T-helper 9 cell (primary cell): ENCODE results near the gene VPS41.

ENCODE experiments used
- DNase-seq: peaks from one replicate; pipeline ENCODE4 v3.0.0-alpha.2; 2020

Gene VPS41

DNA sequence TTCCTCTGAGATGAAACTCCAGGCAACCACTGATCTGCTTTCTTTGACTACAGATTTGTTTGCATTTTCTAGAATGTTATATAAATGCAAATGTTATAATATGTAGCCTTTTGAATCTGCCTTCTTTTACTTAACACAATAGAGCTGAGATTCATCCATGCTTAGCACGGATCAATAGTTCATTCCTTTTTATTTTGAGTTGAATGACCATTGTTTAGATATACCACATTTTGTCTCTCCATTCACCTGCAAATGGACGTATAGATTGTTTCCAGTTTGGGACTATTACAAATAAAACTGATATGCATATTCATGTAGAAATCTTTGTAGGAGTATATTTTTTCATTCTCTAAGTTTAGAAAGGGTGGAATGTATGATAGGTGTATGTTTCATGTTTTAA is 57.7 kb downstream of the VPS41 start:
- DNase-seq = no peak

DNA sequence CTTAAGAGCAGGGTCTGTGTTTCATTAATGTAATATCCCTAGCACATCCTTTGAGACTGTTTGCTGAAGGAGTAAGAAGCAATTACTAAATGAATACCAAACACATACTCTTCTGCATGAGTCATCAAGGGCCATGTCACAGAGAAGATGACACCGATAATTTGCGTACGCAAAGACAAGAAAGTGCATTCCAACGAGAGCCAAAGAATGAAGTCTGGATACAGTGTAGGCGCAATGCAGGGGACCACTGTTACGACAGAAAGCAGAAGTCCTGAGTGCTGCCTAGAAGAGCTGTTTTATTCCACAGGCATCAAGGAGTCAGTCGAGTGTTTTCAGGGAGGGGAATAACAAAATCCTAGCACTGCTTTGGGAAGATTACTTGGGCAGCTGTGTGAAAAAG is 62.7 kb downstream of the VPS41 start:
- DNase-seq = no peak

DNA sequence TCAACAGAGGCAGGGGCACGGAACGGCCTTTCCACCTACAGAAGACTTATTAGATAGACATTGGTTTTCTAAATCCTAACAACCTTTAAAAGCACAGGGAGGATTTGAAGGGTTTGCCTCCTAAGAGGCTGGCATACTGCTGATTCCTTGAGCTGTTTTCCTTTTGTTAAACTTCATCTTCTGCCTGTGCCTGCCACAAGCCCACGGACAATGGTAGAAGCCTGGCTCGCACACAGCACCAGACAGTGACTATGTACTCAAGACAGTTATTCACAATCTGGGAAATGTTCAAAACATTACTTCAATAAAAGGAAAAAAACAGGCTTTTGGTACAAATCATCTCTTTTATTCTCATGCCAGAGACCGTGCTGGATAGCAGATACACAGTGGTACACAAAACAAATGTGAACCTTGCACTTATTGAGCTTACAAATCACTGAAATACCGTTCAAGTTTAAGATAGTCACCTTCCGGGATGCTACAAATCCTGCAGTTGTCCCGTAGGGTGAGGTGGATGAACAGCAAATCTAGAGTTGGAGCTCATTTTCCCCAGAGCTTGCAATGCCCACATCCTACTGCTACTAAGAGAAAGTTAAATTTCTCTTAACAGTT is 63.9 kb downstream of the VPS41 start:
- DNase-seq = no peak

DNA sequence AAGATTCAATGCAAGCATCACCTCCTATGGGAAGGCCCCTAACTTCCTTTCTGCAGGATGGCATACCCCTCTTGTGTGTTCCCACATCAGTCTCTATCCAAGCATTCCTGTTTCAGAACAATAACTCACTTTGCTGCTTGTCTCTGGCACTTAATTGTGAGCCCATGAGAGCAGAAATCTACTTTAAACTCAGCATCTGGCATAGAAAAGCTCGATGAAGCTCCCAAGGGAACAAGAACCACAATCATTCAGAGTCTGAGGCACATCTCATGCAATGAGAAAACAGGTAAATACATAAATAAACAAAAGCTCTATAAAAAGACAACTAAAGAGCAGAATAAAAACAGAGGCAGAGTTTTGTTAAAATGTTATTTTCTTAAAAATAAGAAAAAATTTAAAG is 66.2 kb downstream of the VPS41 start:
- no peak for DNase-seq

DNA sequence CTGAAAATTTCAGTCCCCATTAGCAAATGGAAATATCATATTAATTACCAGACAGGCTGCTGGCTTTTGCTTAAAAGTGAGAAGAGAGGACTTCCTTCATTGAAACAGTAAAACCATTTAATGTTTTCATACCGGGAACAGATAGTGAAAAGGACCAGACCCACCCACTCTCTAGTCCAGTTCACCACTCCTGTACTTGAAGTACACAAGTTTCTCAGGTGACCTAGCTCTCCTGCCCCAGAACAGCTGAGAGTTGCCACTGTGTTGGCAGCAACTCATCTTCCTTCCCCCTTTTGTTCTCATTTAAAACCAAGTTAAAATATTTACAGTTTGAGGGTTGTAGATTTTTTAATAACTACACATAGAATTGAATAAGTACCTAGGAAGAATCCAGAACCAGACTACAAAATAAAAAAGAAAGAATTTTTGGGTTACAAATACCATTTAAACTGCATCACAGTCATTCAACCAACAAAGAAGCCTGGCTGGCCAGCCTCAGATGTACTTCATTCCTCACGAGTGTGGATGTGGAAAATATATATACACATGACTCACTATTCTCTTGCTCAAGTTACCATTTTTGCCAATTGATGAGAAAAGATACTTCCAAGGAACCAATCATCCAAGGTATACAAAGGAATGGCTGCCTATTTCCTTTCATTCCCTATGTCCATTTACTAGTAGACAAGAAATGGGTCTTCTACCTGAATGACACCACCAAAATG is 68.1 kb downstream of the VPS41 start:
- DNase-seq = no peak

DNA sequence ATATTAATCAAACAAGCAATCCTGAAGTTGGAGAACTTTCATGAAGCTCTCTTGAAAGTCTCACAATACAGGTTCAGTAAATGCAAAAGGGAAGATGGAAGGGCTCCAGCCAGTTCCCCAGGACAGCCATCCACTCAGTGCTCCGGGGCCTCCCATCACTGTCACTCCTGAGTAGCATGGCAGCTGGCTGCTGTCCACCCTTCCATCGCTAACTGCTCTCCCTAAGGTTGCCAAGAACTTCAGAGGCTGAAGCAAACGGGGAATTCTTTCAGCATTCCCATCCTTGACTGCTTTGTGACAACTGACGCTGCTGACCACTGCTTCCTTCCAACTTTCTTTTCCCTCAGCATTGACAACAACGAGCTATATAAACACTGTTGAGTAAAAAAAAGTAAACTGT is 69.1 kb downstream of the VPS41 start:
- DNase-seq = no peak

DNA sequence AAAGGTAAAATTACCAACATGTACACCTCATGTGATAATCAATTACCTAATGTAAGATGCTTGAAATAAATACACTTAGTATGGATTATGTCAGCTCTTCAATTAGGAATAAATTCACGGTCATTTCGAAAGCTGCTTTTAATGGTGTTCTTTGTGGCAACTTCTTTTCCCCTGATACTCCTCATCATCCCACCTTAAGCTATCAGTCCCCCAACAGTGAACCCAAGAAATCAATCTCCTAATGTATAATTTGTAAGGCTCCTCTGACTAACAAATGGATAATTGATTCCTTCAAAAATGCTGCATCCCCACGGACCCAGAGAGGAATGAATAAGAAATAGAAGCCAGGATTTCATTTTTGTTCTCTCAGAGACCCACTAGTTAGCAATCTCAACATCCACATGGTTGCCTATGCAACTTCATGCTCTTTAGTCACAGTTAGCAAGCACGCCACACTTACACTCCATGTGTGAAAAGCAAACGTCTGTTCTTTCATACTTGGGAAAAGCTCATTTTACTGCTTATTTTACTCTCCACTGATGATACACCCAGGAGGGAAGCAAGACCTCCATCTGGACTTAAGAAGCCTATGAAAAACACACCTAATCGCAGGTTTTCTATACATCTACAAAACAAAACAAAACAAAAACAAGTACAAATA is 70.1 kb downstream of the VPS41 start:
- no peak for DNase-seq

DNA sequence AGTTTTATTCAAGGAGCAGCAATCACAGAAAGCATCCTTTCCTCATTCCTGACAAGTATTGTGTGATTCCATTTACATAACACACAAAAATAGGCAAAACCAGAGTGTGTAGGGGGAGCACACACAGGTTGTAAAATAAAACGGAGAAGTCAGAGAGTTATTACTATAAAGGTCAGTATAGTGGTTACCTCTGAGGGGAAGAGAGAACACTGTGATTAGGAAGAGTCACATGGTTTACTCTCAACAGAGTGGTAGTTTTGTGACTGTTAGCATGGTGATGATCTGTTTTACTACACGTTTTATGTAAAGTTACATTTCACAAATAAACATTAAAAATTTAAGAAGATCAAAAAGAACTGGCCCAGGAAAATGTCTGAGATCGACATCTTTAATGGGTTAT is 74.6 kb downstream of the VPS41 start:
- no peak for DNase-seq

DNA sequence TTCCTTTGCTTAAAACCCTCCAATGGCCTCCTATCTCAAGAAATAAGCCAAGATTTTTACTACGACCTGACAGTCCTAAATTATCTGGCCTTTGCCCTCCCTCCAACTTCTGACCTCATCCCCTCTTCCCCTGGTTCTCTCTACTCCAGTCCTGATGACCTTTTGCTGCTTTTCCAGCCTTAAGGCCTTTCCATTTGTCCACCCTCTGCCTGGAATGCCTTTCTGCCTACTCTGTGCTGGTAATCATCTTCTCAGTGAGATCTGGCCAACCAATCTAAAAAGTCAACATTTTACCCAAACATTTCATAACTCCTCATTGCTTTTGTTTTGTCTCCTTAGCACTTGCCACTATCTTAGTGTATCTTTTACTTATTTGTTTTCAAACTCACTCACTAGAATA is 75.7 kb downstream of the VPS41 start:
- no peak for DNase-seq

DNA sequence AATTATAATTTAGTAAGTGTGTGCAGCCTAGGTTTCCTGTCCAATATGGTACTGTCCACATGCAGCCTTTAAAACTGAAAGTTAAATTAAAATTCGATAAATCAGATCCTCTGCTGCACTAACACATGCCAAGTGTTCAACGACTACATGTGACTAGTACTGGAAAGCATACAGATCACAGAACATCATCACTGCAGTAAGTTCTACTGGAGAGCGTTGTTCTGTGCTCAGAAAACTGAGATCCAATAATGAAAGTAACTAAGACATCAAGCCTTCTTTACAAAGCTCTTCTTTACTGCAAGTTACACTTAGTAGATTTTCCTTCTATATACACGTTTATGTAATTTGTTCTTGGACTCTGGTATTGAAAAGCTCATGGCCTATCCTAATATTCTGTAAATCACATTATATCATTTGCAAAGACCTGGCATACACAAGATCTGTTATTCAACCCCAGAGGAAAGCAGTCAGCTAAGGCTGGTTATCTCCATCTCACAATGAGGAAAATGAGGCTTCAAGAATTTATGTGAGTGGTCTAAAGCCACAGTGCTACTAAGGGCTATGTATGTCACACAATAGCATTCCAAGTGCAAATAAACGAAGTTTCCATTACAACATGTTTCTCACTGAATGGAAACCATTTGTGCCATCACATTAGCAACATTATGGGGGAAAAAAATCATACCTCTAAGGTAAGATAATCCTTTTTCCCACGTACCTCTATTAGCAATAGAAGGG is 77.6 kb downstream of the VPS41 start:
- DNase-seq = no peak

DNA sequence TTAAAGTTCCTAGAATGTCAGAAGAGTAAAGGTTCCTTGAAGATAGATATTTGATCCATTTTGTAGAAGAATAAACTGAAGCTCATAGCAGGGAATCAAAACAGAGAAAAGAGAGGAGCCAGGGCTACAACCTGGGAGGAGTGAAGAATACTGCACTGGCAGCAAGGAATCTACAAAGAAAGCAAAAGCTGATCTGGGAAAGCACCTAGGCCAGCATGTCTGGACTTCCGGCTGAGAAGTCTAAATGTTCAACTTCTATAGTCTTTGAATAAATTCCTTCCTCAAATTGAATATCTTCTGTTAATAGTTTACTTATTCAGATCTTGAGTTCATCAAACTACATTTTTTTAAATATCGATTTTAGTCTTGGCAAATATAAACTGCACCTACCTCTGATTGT is 78.2 kb downstream of the VPS41 start:
- no peak for DNase-seq

DNA sequence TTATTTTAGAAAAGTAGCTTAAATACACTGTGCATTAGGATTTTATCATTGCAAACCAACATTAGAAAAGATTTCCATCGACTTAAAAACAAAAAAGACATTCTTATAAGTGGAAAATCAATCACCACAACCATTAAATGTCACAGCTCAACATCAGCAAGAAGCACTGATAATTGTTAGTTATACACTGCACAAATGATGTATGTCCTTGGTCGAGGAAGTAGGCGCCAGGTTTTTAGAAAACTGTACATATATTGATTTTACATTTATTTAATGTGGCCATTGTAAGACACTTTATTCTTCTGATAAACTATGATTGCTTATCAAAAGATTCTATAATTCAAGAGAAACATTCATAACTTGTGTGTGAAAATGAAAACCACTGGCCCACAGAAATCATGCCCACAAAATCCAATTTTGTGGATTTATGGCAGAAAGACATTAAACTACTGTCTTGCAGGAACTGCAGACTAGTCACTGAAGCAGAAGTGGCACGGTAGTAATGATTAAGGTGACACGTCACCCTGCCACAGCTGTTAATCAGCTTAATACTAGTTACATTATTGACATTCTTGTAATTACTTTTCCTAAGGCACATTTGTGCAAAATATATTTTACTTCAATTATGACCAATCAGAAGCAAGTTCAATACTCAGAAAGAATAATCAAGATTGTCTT is 79.4 kb downstream of the VPS41 start:
- DNase-seq = no peak

DNA sequence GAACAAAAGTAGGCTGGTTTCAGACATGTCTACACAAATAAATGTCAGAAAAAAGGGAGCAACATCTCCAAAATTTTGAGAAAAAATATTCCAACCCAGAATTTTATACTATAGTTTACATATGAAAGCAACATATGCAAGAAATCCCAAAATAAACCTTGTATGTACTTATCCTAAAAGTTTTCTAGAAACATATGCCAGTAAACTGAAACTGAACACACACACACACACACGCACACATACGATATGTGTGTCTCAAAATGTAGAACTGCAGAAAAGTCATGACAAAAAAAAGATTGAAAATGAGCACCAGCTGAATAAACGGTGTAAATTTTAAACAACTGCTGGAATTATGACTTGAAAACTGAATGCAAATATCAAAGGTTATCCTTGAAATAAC is 81.0 kb downstream of the VPS41 start:
- DNase-seq = no peak

DNA sequence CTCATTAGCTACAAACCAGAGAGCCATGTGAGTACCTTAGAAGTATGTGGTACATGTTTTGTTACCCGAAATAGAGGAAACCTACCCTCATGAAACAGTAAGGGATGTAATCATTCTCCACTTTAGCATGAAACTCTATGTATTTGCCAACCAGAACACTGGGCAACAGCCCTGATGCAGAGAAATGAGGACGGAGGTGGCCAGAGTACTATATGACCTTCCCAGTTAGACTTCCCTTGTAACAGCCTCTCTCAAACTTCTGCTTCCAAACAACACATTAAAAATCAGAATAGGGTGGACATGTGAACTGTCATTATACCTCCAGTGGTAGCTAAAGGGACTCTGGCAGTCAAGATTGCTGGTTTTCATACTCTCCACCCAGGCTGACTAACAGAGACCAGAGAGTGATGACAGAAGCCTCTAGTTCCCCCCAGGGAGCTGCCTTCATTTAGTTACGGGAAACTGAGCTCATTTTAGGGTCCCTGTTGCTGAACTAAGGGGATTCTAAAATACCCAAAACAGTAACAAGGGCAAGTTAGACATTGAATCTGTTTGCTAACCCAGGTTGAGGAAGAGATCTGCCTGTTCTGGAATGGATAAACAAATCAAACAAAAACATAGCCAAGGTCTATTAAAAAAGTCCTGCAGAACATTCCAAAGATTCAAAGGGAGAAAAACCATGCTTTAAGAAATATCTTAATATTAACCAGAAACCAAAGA is 83.1 kb downstream of the VPS41 start:
- DNase-seq = no peak

DNA sequence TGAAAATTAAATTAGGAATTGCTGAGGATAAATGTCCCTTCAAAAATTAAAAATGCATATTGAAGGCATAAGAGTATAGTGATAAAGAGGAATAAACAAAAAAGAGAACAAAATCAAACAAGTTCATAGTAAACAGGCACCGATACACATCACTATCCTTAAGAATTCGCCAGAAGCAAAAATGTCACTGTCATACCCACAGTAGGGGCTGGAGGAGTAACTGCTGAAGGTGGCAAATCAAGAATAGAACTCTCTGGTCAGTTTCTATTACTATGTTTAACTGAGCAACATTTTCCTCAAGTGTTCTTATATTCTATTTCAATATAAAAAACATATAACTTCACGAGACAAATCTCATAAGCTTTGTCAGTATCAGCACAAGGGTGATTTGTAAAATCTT is 84.0 kb downstream of the VPS41 start:
- DNase-seq = no peak

DNA sequence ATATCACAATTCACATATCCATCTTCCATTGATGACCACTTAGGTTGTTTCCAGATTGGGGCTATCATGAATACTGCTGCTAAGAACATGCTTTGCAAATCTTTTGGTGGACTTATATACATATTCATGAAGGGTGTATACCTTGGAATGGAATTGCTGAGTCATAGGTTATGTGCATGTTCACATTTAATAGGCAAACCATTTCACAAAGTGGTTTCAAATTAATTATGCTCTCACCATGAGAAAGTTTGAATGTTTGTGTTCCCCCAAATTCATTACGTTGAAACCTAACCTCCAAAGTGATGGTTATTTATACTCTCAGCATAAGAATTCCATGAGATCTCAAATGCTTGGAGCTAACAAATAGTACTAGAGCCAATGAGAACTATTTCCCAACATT is 86.4 kb downstream of the VPS41 start:
- DNase-seq = no peak

DNA sequence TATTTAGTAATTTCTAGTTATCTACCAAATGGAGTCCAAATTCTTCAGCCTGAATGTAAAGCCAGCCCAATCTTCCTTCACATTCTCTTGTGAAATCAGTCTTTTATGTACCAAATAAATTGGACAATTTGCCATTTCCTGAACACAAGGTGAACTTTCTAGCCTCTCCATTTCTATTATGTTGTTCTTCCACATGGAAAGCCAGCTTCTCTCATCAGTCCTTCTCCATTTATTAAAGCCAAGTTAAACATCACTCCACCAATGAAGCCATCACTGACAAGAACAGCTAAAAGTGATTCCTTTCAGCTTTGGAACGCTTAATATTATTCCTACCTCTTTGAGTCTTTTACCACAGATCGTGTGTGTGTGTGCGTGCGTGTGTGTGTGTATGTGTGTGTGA is 88.4 kb downstream of the VPS41 start:
- DNase-seq = no peak

DNA sequence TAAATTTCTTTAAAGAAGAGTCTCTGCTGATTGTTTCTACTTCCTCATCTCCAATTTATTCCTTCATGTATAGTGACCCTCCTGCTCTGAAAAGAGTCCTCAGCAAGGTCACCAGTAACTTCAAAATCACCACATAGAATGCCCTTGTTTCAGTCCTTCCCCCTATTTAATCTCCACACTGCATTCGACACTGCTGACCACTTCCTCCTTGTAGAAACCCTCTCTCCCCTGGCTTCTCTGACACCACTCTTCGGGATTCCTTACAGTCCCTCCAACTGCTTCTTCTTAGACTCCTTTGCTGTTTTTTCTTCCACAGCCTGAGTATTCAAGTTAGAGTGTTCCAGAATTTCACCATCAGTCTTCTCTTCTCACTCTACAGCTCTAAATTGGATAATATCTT is 89.5 kb downstream of the VPS41 start:
- DNase-seq = no peak

DNA sequence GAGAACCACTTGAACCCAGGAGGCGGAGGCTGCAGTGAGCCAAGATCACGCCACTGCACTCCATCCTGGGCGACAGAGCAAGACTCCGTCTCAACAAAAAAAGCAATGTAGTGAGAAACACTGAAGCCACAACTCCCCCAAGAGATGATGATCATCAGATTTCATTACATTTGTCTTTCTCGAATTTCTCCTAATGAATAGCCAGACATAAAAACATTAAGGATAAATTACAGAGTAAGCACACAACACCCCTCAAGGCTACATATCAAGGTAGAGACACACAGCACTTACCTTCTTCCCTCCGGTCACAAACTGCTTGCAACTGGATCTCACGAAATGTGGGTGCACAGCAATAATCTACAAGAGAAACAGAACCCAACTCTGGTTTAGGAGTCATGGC is 91.5 kb downstream of the VPS41 start:
- no peak for DNase-seq

DNA sequence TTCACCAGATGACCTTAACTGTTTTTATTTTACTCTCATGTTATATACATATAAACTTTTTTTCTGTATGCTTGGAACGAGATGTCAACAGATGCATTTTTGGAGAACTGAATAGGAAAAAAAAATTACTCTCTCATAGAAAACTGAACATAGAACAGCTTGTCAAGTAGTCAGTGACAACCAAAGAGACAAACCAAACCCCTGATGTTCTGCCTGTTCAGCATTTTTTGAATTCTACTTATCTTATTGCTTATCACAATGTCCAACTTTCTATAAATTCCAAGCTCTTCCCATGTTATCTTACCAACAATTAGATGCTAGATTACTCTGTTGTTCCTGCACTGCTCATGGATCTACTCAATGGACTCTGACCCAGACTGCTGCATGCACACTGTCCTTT is 95.2 kb downstream of the VPS41 start:
- DNase-seq = no peak

DNA sequence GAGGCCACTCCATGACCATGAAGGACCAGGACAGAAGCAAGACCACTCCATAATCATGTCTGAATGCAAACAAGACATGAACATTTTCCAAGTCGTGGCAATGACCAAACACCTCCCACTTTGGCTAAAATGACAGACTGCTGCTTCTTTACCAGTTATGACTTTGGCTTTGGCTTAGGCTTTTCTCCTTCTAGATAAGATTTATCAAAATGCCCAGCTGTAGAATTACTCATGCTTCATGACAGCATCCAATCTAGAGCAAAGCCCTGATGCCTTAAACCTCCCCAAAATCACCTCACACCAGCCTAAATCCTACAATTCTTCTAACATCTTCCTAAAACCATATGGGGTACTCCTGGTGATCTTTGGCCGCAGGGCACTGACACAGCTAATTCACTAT is 102.1 kb downstream of the VPS41 start:
- no peak for DNase-seq

DNA sequence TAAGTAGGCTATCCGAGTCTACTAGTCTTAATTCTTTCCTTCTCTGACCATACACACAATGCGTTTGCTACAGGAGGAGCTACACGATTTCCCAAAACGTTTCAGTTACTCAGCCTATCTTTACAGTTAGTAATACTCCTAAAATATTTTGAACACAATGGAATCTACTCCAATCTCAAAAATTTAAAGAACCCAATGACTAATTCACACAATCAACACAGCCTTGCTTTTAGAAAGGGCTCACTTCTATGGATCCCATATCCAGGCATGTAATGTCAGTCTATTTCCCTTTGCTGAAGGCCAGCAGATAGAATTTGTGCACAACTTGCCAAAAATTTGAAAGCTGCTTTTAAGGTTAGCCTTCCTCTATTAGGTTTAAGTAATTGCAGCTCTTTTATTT is 107.2 kb downstream of the VPS41 start:
- DNase-seq = no peak
